Coronary artery (tissue), 2 donors: Measurements from ENCODE around the gene OR6S1.

ENCODE experiments used
- DNase-seq: peaks from one replicate; pipeline ENCODE4 v3.0.0-alpha.2; 2017; ENCODE audit warnings: low spot score
- H3K27ac ChIP-seq, 2 donors: fragments of 200-600 bp; sonication (generic); one replicate each; pipeline ENCODE4 v1.5.1; 2016 to 2019
- H3K4me3 ChIP-seq: fragments of 200-600 bp; sonication (generic); 2 replicates; pipeline ENCODE4 v1.5.1; 2016; ENCODE audit warnings: mild to moderate bottlenecking, moderate library complexity
- TF ChIP-seq, protein P1 (sequence below): fragments of 200-600 bp; sonication (generic); IDR thresholded peaks from one replicate; pipeline ENCODE4 v1.5.1; 2019; ENCODE audit warnings: antibody characterized with exemption

The OR6S1 gene

GRCh38 chr14:20618271-20618749 lies 23.2 kb downstream of the OR6S1 start:
- no peak for DNase-seq
- TF ChIP-seq, protein P1, sequence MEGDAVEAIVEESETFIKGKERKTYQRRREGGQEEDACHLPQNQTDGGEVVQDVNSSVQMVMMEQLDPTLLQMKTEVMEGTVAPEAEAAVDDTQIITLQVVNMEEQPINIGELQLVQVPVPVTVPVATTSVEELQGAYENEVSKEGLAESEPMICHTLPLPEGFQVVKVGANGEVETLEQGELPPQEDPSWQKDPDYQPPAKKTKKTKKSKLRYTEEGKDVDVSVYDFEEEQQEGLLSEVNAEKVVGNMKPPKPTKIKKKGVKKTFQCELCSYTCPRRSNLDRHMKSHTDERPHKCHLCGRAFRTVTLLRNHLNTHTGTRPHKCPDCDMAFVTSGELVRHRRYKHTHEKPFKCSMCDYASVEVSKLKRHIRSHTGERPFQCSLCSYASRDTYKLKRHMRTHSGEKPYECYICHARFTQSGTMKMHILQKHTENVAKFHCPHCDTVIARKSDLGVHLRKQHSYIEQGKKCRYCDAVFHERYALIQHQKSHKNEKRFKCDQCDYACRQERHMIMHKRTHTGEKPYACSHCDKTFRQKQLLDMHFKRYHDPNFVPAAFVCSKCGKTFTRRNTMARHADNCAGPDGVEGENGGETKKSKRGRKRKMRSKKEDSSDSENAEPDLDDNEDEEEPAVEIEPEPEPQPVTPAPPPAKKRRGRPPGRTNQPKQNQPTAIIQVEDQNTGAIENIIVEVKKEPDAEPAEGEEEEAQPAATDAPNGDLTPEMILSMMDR = no peak
- Histone ChIP-seq H3K4me3 (no peak overlapping the region), H3K27ac (no peak overlapping the region)

GRCh38 chr14:20617138-20618003 lies 24.1 kb downstream of the OR6S1 start:
- Histone ChIP-seq H3K4me3 (no peak overlapping the region), H3K27ac (no peak overlapping the region)
- TF ChIP-seq, protein P1 = no peak
- DNase-seq = no peak

DNA sequence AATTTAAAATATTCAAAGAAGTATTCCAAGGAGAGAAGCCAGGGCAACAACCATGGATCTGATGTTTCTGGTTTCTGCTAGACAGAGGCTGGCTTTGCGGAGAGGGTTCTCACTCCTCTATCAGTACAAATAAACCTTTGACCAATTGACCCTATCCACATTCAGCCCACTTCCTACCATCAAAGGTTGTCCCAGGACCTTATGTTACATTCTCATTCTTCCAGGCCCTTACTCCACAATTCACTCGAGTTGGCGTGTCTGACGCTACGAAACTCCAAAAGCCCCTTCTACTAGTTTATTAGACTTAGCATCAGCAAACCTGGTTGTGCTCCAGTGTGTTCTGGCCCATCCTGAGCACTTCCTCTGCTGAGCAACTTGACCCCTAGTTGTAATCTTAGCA lies 25.5 kb downstream of the OR6S1 start:
- H3K27ac ChIP-seq = no peak overlapping the region
- no peak overlapping the region for H3K4me3 ChIP-seq
- TF ChIP-seq, protein P1 = no peak
- DNase-seq = no peak

- peak overlapping the region; percentile 52 to 77 for H3K27ac ChIP-seq
- no peak for DNase-seq
- H3K4me3 ChIP-seq = peak overlapping the region; percentile 69
- TF ChIP-seq, protein P1 = no peak
Observed at GRCh38 chr14:20614038-20614840, 27.3 kb downstream of the OR6S1 start.

GRCh38 chr14:20613094-20614037 lies 28.1 kb downstream of the OR6S1 start:
- TF ChIP-seq, protein P1 = peak; percentile 53
- peak; percentile 92 for DNase-seq
- Histone ChIP-seq H3K27ac (peak overlapping the region; percentile 52 to 77), H3K4me3 (peak overlapping the region; percentile 69)

DNA sequence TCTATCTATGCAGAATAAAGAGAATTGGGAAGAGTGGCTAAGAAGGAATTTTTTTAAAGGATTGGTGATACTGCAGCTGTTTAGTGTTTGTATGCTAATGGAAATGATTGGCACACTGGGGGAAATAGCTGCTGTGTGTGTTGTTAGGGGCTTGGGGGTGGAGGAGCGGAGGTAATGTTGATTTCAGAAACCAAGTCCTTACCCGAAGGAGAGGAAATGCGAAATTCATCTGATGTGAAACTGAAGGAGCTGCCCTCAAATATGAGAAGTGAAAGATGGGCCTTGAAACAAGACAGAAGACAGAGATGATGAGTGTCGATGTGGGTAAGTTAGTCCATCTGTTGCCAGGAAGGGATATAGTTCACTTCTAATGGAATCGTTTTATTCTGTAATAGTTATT lies 29.1 kb downstream of the OR6S1 start:
- TF ChIP-seq, protein P1 = no peak
- no peak overlapping the region for H3K4me3 ChIP-seq
- no peak for DNase-seq
- H3K27ac ChIP-seq = peak overlapping the region in 1 of 2 donors; percentile 10
